Measurements from ENCODE around the gene BCAS3.

Gene BCAS3

GRCh38 chr17:61387011-61387410, 709.4 kb downstream of the BCAS3 start:
- TF ChIP-seq CTCF (IDR thresholded peaks at IDR 0.05; ENCODE audit: control insufficient read depth, insufficient read depth, low read depth, low read length, missing control alignments), result no peak
- DNase-seq (ENCODE audit: low read depth), result no peak
- H3K4me3 ChIP-seq (ENCODE audit: control insufficient read depth, low read depth, low read length), result no peak overlapping the region

GRCh38 chr17:61387511-61388305, 710.1 kb downstream of the BCAS3 start:
- no peak overlapping the region for H3K4me3 ChIP-seq (ENCODE audit: control insufficient read depth, low read depth, low read length)
- DNase-seq (ENCODE audit: low read depth), result no peak
- TF ChIP-seq CTCF (IDR thresholded peaks at IDR 0.05; ENCODE audit: control insufficient read depth, insufficient read depth, low read depth, low read length, missing control alignments), result no peak

- TF ChIP-seq CTCF (IDR thresholded peaks at IDR 0.05; ENCODE audit: control insufficient read depth, insufficient read depth, low read depth, low read length, missing control alignments), result no peak
- H3K4me3 ChIP-seq (ENCODE audit: control insufficient read depth, low read depth, low read length), result no peak overlapping the region
- no peak for DNase-seq (ENCODE audit: low read depth)
Measured at GRCh38 chr17:61388561-61389356, 711.1 kb downstream of the BCAS3 start.

GRCh38 chr17:61389670-61390478, 712.2 kb downstream of the BCAS3 start:
- DNase-seq (ENCODE audit: low read depth), result no peak
- H3K4me3 ChIP-seq (ENCODE audit: control insufficient read depth, low read depth, low read length), result no peak overlapping the region
- TF ChIP-seq CTCF (IDR thresholded peaks at IDR 0.05; ENCODE audit: control insufficient read depth, insufficient read depth, low read depth, low read length, missing control alignments), result peak; percentile 95

- no peak for DNase-seq (ENCODE audit: low read depth)
- TF ChIP-seq CTCF (IDR thresholded peaks at IDR 0.05; ENCODE audit: control insufficient read depth, insufficient read depth, low read depth, low read length, missing control alignments), result no peak
- H3K4me3 ChIP-seq (ENCODE audit: control insufficient read depth, low read depth, low read length), result no peak overlapping the region
Measured at GRCh38 chr17:61390479-61390791, 712.8 kb downstream of the BCAS3 start.

- no peak for TF ChIP-seq CTCF (IDR thresholded peaks at IDR 0.05; ENCODE audit: control insufficient read depth, insufficient read depth, low read depth, low read length, missing control alignments)
- H3K4me3 ChIP-seq (ENCODE audit: control insufficient read depth, low read depth, low read length), result no peak overlapping the region
- DNase-seq (ENCODE audit: low read depth), result no peak
Measured at GRCh38 chr17:61391595-61392291, 714.1 kb downstream of the BCAS3 start.
